WI38 (cell line): ENCODE measurements around the gene PKNOX2.

Experiments used
- H3K4me3 ChIP-seq: 2 replicates; pipeline ENCODE4 v1.5.1; 2011; ENCODE audit warnings: low read depth, mild to moderate bottlenecking, control low read depth, low read length
- TF ChIP-seq, protein P1 (sequence below): IDR thresholded peaks from 2 replicates; pipeline ENCODE4 v1.5.1; 2012; ENCODE audit warnings: low read depth, mild to moderate bottlenecking, control low read depth, low read length

Gene PKNOX2

DNA sequence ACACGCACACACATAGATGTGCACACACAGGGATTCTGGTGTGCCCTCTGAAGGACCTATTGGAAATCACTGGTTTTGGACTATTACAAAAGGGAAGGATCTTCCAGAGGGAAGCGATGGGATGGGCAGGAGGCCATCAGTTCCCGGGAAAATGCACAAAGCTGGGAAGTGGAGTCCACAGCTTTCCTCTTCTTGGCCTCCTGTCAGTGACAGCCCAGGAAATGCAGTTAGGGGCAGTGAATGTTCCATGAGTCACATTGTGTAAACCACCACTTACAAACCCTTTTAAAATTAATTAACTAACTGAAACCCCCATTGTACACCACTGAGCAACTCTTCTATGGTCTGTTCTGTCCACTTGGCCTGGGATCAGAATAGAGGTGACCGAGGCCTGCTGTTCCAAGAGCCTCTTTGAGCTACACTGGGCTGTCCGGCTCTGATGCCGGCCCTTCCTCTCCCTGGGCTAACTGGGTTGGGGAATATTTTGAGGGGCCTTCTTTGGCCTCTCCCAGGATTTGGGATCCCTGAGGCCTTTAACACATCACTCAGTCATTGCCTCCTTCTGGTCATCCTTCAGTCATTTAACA is 193.8 kb downstream of the PKNOX2 start:
- no peak overlapping the region for H3K4me3 ChIP-seq
- TF ChIP-seq, protein P1, sequence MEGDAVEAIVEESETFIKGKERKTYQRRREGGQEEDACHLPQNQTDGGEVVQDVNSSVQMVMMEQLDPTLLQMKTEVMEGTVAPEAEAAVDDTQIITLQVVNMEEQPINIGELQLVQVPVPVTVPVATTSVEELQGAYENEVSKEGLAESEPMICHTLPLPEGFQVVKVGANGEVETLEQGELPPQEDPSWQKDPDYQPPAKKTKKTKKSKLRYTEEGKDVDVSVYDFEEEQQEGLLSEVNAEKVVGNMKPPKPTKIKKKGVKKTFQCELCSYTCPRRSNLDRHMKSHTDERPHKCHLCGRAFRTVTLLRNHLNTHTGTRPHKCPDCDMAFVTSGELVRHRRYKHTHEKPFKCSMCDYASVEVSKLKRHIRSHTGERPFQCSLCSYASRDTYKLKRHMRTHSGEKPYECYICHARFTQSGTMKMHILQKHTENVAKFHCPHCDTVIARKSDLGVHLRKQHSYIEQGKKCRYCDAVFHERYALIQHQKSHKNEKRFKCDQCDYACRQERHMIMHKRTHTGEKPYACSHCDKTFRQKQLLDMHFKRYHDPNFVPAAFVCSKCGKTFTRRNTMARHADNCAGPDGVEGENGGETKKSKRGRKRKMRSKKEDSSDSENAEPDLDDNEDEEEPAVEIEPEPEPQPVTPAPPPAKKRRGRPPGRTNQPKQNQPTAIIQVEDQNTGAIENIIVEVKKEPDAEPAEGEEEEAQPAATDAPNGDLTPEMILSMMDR, result no peak

DNA sequence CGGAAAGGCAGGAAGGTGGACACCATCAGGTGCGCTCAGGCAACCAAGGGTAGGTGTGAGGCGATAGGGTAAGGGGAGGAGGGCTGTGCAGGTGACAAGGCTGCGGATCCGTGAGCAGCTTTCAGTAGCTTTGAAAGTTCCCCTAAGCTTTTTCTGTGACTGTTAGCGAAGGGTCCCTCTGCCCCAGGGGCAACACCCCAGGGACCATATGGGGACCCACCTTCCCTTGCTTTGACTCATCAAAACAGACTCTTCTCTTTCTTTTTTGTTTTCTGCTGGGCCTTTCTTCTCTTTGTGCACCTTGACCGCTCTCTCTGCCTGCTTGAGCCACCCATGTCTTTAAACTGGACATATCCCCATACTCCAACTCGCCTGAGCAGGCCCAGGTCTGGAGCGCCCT is 194.6 kb downstream of the PKNOX2 start:
- TF ChIP-seq, protein P1, result no peak

DNA sequence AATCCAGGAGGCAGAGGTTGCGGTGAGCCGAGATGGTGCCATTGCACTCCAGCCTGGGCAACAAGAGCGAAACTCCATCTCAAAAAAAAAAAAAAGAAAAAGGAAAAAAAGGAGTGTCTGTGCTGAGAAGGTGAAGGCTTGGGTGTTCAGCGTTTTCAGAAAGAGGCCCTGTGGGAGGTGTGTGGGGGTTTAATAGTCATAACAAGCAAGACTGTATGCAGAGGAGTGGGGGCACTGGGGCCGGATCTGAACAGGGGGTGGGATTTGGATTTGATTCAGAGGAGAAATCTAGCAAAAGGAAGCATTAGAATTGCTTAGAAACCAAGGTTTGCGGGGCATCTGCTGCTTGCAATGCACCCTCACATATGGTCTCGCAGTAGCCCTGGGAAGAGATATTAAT is 195.5 kb downstream of the PKNOX2 start:
- no peak overlapping the region for H3K4me3 ChIP-seq
- TF ChIP-seq, protein P1, result no peak

More for the DNA sequence above, 194.6 kb downstream of the PKNOX2 start:
- no peak overlapping the region for H3K4me3 ChIP-seq

DNA sequence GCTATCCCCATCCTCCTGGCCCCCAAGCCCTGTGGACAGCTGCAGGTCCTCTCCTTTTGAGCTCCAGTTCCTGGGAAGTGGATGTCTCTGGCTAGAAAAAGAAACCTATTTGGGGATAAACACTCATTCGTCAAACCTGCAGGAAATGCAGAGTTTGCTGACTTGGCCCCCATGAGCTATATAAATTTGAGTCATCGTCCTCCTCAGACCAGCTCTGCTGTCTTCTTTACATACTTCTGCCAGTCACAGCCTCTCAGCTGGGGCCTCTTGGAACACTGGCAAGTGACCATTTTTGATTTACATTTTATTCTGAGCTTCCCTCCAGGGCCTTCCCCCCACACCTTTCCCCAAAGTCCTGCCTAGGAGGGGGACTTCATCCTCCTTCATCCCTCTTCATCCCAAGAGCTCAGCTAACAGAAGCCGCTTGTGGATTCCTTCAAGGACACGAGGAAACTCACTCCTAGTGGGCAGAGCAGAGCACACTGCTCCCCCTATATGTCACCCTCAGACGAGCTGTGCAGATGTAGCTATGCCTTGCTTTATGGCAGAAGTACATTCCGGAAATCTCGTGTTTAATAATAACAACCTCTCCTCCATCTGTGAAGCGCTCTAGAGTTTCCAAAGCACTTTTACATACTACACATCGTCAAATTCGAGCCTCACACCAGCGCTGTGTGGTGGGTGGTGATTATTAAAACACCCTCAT is 199.7 kb downstream of the PKNOX2 start:
- TF ChIP-seq, protein P1, result peak; percentile 37; the same call in 1 of the 2 replicates

DNA sequence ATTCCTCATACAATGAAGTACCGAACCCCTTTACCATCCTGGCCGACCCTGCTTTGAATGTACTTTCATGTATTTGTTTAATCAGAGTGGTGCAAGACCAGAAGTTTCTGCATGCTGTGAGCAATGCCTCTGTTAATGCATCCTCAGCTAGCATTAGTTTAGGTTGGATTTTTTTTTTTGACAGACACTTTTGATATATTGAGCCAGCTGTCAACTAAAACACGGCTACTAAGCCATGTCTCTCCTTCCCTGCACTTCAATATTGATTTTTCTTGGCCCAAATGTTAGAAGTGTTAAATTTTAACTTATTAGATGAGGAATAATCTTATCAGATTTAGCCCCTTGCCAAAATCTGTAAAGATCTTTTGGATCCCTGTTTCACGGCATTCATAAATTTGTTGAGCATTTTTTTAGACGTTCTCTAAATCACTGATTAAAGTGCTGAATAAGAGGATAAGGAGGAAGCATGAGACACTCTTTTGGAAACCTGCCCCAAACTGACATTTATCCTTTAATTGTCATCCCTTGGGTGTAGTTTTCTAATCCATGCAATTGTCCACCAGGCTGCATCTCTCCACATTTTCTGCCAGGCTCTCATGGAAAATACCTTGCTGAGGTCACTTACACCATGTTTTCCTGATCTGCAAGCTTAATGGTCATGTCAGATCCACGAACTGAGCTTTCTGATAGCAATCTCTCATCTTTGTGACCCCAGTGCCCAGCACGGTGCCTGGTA is 200.8 kb downstream of the PKNOX2 start:
- TF ChIP-seq, protein P1, result no peak
- no peak overlapping the region for H3K4me3 ChIP-seq

More for the DNA sequence above, 199.7 kb downstream of the PKNOX2 start:
- H3K4me3 ChIP-seq, result no peak overlapping the region

DNA sequence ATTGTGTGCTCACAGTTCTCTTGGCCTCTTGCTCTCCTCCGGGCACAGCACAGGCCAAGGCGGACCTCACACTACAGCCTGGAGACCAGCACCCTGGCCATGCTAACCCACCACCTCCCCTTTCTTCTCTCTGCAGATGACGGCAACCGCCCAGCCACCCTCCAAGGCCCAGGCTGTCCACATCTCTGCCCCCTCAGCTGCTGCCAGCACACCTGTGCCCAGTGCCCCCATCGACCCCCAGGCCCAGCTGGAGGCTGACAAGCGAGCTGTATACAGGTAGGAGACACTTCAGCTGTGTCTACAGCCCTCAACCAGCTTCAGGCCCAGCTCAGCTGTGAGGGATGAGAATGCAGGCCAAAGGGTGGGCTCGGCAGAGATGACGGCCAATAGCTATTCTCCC is 203.2 kb downstream of the PKNOX2 start:
- TF ChIP-seq, protein P1, result no peak
- no peak overlapping the region for H3K4me3 ChIP-seq

DNA sequence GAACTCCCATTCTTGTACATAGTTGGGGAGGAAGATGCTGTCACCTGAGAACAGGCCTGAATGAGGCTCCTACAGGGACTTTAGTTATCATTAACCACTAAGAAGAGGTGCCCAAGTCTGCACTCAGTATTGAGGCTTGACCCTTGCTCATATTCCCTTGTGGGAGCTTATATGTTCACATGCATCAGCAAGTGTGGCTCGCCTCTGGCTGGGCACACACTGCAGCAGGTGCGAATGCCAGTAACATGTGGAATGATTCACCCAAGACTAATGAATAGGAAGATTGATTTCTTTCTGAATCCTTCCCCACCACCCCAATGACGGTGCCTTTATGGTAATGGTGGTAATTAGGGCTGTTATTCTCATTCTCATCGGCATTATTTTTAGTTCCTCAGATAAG is 204.2 kb downstream of the PKNOX2 start:
- TF ChIP-seq, protein P1, result no peak
- no peak overlapping the region for H3K4me3 ChIP-seq
